Adipose tissue (tissue), 3 donors: ENCODE measurements around the gene STXBP6. TPM values are rescaled to one million over a fixed set of nuclear protein-coding genes. Genes with fewer than 3 reads are reported as not detected.
A peak's percentile ranks its signal among the peaks of the same experiment; 100 is the strongest.

Experiments used
- H3K27ac ChIP-seq: one replicate; pipeline ENCODE4 v1.5.1; 2013; ENCODE audit warnings: low read depth, low read length
- WGBS, 3 donors: extraction: QIAGEN DNeasy Blood & Tissue Kit; methylation state at CpG; one replicate each; pipeline ENCODE4 v1.1.7; 2013; 5-methylcytosine and 5-hydroxymethylcytosine counted together
- polyA plus RNA-seq, 3 donors: library from polyadenylated mRNA; stranded (reverse); fragments of 200-250 nt; gene quantifications; one replicate each; pipeline ENCODE4 v1.2.3, GENCODE V29; 2013
- donor health status: healthy with polysubstance abuse.
- donor health status: Bipolar disorder and iron deficiency.
- donor health status: healthy.

The STXBP6 gene
- polyA plus RNA-seq: 10 to 100 TPM in 2 of 3 donors, 1 to 10 TPM in 1; 3.3 to 31.2 (median 11.4) TPM

GRCh38 chr14:25049568-25050268 lies at the start of gene STXBP6:
TSS of gene STXBP6 (minus strand) at chr14:25050147. CDS start at chr14:24974818, 75,329 bp downstream.
- peak within 1 kb of the TSS; percentile 15 for H3K27ac ChIP-seq
- WGBS, 3 donors: 0 to 1% (median 1%) methylated on average over 54 to 82 of the region's 82 CpGs

DNA sequence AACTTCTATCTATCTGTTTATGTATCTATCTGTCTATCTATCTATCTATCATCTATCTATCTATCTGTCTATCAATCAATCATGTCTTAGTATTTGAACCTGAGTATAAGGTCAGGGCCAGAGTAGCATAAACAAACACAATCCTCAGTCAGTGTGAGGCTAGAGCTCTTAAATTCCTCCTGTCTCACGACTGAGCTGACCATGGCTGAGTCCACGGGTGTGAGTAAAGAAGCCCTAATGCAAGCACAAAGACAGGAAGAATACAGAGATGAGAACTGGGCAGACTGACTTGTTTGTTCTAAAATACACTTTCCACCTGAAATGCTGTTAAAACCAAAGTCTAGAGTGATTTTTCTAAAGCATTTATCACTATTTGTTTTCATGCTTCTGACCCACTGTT lies 47.2 kb upstream of the STXBP6 start:
- 54 to 68% (median 62%) methylated on average over 2 of the region's 2 CpGs for WGBS, 3 donors

DNA sequence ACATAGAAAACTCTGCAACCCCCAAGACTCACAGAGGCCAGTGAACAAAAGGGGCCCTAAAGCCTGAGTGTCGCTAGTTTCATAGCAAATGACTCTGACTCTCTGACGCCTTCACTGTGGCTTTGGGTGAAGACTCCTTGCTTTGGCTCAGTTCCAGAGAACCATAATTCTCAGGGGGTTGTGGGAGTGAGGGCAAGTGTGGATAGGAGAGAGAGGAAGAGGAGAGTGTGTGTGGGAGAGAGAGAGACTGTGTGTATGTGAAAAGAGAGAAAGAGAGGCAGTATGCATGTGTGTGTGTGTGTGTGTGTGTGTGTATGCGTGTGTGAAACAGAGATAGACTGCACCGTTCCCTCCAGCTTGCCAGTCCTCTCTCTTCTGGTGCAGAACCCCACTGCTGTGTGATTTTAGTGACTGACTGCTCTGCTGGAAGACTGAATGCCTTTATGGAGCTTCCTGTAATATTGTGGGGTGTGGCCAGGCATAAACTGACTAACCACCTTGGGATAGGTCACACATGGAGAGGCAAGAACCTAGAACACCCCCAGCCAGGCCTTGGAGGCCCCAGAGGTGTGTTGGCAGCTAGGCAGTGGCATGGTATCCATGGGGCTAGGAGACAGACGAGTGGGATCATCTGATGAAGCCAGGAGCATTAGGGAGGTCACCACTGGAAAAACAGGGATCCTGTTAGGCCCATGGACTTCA lies 45.9 kb upstream of the STXBP6 start:
- no peak overlapping the region for H3K27ac ChIP-seq
- 45 to 73% (median 50%) methylated on average over 5 of the region's 5 CpGs for WGBS, 3 donors

More for the DNA sequence above, 47.2 kb upstream of the STXBP6 start:
- no peak overlapping the region for H3K27ac ChIP-seq

- no peak overlapping the region for H3K27ac ChIP-seq
- 63 to 87% (median 66%) methylated on average over 9 of the region's 9 CpGs for WGBS, 3 donors
These were observed 44.4 kb upstream of the STXBP6 start for GRCh38 chr14:25094171-25094907.

- no peak overlapping the region for H3K27ac ChIP-seq
- WGBS, 3 donors: 86 to 94% (median 93%) methylated on average over 4 of the region's 4 CpGs
These were observed 42.4 kb upstream of the STXBP6 start for GRCh38 chr14:25092258-25092740.

DNA sequence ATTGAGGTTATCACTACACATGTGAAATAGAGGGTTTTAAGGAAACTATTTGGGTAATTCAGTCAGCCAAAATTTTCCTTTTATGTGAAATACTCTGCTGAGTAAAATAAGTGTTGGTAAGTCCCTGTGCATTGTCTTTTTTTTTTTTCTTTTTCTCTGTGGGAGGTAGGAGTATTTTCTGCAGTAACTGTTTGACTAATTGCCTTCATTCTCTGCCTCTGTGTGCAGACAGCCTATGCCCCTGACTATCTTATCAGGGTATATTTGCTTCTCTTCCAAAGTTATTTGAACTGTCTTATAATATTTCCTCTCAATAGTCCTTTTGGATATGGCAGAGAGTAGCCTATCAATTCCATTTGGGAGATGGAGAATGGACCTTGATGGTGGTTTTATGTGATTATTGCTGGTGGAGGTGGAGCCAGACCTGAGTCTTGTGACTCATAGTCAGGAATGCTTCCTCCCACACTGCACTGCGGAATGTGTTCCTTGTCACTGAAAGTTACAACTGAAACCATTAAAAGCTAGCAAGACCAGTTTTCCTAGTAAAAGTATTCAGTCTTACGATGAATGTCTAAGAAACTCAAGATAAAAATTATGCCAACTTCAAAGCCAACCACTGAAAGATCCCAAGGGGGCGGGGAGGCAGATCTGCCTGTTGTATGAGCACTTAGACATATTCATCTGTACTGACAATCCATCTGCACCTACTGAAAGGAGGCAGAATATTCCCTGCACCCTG lies 40.9 kb upstream of the STXBP6 start:
- no peak overlapping the region for H3K27ac ChIP-seq
- 26 to 84% (median 69%) methylated on average over 3 of the region's 3 CpGs for whole genome bisulfite sequencing, 3 donors

GRCh38 chr14:25090256-25090655 lies 40.3 kb upstream of the STXBP6 start:
- WGBS, 3 donors: 41 to 67% (median 65%) methylated on average over 2 of the region's 2 CpGs
- H3K27ac ChIP-seq: no peak overlapping the region

GRCh38 chr14:25089496-25089895 lies 39.5 kb upstream of the STXBP6 start:
- no peak overlapping the region for H3K27ac ChIP-seq
- WGBS, 3 donors: 78 to 100% (median 81%) methylated on average over 1 of the region's 1 CpG

- WGBS, 3 donors: 51 to 77% (median 55%) methylated on average over 2 of the region's 2 CpGs
- no peak overlapping the region for H3K27ac ChIP-seq
These were observed 37.0 kb upstream of the STXBP6 start for GRCh38 chr14:25086821-25087396.

GRCh38 chr14:25086081-25086480 lies 36.1 kb upstream of the STXBP6 start:
- WGBS, 3 donors: 69 to 77% (median 77%) methylated on average over 6 of the region's 6 CpGs
- H3K27ac ChIP-seq: no peak overlapping the region

GRCh38 chr14:25080682-25081081 lies 30.7 kb upstream of the STXBP6 start:
- 85 to 96% (median 93%) methylated on average over 2 of the region's 2 CpGs for WGBS, 3 donors
- H3K27ac ChIP-seq: no peak overlapping the region

- 98 to 100% (median 100%) methylated on average over 1 of the region's 1 CpG for WGBS, 3 donors
- no peak overlapping the region for H3K27ac ChIP-seq
These were observed 29.4 kb upstream of the STXBP6 start for GRCh38 chr14:25079311-25079710.

- H3K27ac ChIP-seq: no peak overlapping the region
- 85 to 88% (median 88%) methylated on average over 4 of the region's 4 CpGs for WGBS, 3 donors
These were observed 24.2 kb upstream of the STXBP6 start for GRCh38 chr14:25074099-25074685.

GRCh38 chr14:25069879-25070278 lies 19.9 kb upstream of the STXBP6 start:
- WGBS, 3 donors: 87 to 92% (median 89%) methylated on average over 7 of the region's 7 CpGs
- no peak overlapping the region for H3K27ac ChIP-seq

DNA sequence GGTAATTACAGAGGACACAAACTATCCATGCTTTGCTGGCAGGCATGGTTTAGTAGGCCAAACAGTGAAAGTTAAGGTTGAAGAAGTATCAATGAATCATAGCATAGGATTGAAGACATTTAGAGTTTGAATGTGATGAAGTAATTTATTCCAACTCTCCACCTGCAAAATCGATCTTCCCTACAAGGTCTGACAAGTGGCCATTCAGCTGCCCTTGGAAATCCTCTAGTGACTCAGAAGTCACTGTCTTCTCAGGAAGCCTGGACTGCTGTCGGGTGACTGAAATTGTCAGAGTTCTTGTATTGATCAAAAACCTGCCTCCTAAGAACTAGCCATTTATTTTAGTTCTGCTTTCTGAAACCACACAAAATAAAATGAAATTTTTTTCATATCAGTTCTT lies 17.7 kb upstream of the STXBP6 start:
- WGBS, 3 donors: 81 to 87% (median 86%) methylated on average over 2 of the region's 2 CpGs

DNA sequence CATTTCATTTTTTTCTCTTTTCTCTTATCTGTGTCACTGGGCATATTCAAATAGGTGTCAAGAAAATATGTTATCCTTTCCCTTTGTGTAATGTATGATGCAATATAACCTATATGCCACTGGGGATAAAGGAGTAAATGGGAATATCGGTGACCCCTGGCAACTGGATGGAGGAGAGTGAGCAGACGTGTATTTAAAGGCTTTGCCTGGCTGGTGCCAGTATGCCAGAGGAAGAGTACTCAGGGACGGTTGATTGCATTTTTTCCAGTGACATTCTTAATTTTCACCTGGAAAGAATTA lies 12.0 kb upstream of the STXBP6 start:
- H3K27ac ChIP-seq: no peak overlapping the region

More for the DNA sequence above, 17.7 kb upstream of the STXBP6 start:
- no peak overlapping the region for H3K27ac ChIP-seq

DNA sequence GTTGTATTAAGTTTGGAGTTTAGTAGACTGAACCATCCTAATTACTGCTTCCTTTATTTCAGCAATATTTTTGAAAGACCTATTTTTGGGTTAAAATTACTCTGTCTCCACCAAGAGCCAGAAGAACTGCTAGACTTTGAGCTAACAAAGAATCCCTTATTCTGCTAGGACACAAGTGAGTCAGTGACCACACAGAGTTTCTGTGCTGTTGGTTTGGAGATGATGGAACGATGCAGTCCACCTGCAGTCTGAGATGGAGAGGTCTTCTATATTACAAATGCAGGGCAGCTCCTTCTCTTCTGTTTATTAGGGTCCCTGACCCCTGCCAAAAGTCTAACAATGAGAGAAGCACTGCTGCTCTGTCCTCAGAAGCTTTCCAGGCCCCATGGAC lies 6.7 kb upstream of the STXBP6 start:
- H3K27ac ChIP-seq: no peak overlapping the region
- WGBS, 3 donors: 85 to 91% (median 89%) methylated on average over 1 of the region's 1 CpG

More for the DNA sequence above, 12.0 kb upstream of the STXBP6 start:
- WGBS, 3 donors: 61 to 91% (median 70%) methylated on average over 3 of the region's 3 CpGs
